GM04504 (cell line): Measurements from ENCODE around the gene ACOT8.
A peak's percentile ranks its signal among the peaks of the same experiment; 100 is the strongest.
"Not testable (repeated sequence)": the region's sequence is repeated elsewhere in the genome, so short reads cannot be mapped to it uniquely, and the experiment has no call there.

Experiments
- DNase-seq: peaks from one replicate; pipeline ENCODE4 v3.0.0-alpha.2; 2012; ENCODE audit warnings: low read depth

ACOT8 gene

DNA sequence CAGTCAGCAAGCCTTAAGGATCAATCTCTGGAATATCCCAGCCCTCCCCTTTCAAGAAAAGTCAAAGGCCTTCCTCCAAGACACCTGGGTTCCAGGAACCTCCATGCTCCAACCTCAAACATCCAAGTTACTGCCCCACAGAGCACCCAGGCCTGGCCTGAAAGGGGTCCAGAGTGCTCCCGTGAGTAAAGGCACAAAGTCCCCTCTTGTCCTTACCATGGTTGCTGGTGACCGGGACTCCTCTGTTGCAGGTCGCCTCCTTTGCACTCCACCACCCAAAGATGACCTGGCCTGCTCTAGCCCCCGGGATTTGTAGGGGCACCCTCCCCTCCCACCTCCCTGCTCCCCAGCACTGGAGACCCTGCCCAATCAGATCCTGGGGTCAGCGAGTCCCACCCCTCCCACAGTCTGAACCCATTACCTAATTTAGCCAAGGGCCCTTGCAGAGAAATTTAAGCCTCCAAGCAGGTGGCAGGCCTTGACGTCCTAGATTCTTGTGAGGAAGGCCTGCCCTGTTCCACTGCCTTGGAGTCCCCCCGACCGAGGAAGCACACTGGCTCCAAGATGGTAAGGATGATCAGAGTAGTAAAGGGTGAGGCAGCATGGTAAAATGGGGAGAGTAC is 30.1 kb downstream of the ACOT8 start, which contains the start of gene TNNC2:
TSS of gene TNNC2 (minus strand) at position 283 of the 623 bp plus-strand sequence. CDS start at position 219, 64 bp downstream.
- no peak for DNase-seq

DNA sequence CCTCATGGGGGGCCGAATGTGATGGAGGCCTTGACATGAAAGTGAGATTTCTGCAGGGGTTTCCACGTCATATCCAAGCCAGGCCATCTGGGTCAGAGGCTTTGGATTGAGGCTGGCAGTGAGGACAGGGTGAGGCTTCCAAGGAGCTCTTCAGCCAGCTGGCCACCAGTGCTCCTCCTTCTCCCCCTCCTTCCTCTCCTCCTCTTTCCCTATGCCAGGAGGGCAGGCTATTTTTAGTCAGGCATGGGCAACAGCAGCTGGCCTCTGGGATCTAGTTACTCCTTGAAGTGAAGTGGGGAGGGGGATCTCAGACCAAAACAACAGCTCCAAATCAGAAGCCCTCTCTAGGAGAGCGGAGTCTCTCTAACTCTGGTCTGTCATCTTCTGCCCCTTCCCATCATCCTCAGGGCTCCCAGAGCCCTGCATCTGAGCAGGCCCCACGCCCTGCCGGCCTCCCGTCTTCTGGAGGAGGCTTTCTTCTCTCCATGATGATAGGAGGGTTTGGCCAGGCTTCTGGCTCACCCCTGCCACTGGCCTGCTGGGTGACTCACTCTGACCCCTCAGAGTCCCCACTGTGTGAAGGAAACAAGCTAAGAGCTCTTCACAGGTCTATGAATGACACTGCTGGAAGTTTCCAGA is 30.7 kb downstream of the ACOT8 start:
- DNase-seq, result no peak

DNA sequence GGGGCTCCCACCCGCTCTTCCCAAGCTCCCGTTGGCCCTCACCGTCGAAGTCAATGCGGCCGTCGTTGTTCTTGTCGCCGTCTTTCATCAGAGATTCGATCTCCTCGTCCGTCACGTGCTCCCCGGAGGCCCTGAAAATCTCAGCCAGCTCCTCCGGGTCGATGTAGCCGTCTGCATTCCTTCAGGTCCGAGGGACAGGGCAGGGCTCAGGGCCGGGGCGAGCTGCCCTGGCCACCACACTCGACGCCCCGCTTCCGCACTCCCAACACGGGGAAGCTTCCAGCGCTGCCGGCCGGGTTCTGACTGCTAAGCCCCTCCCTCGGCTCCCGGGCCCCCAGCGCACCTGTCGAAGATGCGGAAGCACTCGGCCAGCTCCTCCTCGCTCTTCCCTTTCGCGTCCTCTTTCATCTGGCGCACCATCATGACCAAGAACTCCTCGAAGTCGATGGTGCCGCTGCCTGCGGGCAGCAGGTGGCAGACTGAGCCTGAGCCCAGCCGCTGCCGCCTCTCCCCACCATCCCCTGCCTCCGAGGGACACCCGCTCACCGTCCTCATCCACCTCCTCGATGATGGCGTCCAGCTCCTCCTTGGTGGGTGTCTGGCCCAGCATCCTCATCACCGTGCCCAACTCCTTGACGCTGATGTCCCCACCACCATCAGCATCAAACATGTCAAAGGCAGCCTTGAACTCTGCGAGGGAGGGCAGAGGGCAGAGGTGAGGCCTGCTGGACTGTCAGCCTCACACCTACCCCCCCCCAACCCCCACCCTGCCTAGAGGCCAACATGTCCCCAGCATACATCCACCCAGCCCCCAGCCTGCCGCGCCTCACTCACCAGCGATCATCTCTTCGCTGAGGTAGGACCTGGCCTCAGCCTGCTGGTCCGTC is 33.0 kb downstream of the ACOT8 start:
- no peak for DNase-seq

DNA sequence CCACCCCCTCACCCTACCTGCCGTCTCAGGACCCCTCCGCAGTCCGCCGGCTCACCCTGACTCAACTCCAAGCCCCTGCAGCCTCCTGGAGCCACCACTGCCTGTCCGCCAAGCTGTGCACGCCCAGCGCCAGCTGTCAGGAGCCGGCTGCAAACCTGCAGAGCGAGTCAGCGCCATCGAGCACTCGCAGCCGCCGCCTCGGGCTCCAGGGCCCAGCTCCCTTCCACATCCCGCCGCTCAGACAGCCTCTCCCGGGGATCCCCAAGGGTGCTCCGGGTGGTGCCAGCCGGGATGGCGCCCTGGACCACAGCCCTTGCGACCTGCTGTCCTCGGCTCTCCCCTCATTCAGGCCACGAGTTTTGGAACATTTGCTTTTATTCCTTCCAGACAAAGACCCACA is 34.3 kb downstream of the ACOT8 start:
- no peak for DNase-seq

DNA sequence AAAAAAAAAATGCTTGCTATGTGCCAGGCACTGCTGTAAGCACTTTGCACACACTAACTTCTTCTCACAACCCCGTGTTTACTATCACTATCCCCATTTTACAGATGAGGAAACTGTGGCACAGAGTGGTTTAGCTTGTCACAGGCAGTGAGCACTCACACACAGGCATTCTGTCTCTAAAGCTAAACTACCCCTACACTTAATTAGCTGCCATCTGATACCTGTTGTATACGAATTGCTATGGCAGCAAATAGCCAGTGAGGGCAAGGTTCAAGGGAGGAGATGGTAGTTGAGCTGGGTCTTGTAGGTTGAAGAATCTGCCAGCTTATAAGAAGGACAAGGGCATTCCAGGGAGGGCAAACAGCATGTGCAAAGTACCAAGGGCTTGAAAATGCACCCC is 35.2 kb downstream of the ACOT8 start:
- DNase-seq, result no peak

DNA sequence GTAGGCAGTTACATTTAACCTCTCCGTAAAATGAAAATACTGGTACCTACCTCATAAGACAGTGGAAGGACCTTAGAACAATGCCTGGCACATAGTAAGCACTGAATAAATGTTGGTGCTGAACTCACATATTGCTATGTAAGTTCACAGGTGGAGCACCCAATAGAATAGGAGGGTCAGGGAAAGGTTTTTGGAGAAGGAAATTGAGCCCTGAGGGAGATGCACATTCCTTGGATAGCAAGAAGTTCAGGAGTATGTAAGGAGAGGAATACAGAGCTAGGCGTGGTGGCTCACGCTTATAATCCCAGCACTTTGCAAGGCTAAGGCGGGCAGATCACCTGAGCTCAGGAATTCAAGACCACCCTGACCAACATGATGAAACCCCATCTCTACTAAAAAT is 37.7 kb downstream of the ACOT8 start:
- no peak for DNase-seq

DNA sequence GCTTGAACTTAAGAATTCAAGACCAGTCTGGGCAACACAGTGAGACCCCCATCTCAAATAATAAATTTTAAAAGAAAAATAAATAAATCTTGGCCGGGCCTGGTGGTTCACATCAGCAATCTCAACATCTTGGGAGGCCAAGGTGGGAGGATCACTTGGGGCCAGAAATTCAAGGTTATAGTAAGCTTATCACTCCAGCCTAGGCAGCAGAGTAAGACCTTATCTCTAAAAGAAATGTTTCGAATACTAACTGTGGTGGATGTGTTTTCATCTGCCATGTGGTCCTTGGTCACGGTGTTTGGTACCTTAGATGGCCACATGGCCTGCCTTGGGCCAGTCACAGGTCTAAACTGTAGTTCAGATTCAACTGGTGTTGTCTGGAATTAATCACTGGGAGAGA is 39.0 kb downstream of the ACOT8 start:
- no peak for DNase-seq

DNA sequence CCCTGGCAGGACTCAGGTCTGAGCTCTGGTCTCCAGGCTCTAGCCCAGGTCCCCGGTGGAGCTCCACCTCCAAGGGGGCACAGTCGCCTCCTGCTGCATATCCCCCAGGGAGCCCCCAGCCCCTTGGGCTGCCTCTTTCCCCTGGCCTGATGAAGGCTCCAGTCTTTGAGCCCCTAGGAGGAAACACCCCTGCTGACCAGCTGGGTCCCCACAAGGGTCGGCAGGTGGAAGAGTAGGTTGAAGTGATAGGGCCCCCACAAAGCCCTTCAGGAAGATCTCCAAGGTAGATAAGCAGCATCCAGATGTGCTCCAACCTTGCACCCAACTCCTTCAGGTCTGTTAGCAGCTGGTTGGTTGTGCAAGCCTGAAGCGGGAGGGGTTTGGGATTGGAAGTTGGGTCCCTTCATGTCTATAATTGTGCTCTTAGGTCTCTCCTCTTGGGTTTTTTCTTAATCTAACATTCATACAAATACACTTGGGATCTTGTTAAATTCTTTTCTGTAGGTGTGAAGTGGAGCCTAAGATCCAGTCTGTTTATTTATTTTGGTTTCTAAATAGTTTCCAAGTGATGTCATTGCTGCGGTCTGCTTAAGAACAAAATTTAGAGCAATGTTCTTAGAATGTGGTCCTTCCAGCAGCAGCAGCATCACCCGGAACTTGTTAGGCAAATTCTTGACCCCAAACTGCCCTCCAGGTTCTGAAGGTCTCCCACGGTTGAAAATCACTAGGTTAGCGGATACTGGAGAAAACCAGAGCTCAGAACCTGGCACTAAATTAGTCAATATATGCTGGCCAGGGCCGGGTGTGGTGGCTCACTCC is 39.6 kb downstream of the ACOT8 start:
- DNase-seq, result no peak

DNA sequence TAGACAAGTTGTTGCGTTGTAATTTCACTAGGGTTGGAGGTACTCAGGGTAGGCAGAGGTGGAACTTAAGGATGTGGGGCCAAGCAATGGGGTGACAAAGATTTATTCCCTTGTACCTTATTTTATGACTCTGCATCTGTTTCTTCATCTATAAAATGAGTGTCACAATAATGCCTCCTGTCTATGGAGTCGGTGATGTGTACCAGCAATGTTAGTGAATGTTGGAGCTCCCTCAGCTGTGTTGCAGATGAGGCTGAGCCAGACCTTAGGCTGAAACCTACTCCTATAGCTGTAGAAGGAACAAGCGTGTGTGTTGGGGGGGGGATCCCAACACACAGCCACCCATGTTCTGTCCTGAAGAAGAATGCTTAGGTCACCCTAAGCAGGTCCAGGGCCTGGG is 40.2 kb downstream of the ACOT8 start:
- DNase-seq, result no peak

DNA sequence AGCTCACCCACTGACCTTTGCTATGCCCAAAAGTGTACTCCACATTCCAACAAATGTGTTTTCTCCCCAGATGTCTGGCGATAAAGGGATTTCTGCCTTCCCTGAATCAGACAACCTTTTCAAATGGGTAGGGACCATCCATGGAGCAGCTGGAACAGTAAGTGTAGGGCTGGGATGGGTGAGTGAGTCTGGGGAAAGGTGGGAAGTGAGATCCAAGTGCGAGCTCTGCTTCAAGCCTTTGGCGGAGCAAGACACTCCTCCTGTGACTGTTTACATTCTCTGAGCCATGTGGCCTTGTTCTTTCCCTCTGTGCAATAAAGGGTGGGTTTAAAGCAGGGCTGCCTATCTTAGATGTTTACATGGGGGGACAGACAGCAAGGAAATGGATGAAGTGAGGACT is 42.9 kb downstream of the ACOT8 start:
- no peak for DNase-seq

DNA sequence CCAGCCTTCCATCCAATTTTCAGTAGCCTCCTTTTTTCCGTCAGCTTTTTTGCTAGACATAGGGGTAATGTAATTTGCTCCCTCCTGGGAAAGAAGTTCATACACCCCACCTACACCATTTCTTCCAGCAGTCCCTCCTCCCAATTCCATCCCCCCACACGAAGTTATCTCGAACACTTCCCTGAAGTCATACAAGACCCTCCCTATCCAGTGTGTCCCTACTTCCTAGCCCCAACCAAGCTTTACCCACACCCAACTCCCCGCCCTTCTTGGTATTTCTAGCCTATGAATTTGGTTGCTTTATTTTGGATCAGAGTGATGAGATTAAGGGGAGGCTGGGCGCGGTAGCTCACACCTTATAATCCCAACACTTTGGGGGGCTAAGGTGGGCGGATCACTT is 43.7 kb downstream of the ACOT8 start:
- DNase-seq, result no peak

DNA sequence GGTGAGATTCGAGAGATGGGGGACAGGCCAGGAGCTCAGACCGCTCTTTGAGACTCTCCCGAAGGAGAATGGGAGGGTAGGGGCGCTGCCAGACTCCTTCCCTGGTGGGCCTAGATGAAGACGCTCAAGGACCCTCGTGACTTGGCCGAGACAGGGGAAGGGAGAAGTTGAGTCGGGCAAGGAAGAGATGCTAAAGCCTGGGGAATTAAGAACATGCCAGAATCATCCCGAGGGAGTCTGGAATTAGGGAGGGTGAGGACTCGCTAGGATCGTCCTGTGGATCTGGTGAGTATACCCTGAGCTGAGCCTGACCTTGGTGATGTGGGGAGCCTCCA is 44.2 kb downstream of the ACOT8 start:
- no peak for DNase-seq

DNA sequence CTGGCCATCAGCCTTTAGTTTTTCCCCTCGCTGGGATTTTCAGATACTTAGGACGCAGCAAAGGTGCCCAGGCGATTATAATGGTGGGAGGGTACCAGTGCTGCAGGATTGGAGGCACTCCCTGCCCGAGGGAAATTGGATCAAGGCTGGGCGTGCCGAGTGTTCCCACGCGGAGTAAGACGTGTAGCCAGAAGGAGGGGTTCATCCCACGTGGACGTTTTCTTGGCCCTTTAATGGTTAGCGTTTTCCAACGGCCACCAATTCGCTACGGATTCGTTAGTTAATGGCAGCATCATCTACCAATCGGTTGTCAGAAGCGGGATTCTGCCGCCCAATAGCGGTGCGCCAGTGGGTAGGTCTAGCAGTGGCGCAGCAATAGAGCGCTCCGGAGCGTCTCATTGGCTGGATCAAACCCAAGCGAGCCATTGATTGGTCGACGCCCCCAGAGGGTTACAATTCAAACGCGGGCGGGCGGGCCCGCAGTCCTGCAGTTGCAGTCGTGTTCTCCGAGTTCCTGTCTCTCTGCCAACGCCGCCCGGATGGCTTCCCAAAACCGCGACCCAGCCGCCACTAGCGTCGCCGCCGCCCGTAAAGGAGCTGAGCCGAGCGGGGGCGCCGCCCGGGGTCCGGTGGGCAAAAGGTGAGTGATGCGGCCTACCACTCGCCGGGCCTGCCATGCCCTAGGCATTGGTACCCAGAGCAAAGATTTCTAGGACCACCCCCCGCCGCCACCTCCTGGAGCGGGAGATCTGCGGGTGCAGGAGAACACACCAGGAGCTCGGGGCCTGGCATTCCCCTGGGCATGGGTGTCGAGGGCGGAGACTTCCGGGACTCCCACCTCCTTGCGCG is 44.8 kb downstream of the ACOT8 start, which contains the start of gene UBE2C:
TSS of gene UBE2C (plus strand) at position 488 of the 849 bp plus-strand sequence. CDS start at position 540, 52 bp downstream.
- DNase-seq, result peak; percentile 100

DNA sequence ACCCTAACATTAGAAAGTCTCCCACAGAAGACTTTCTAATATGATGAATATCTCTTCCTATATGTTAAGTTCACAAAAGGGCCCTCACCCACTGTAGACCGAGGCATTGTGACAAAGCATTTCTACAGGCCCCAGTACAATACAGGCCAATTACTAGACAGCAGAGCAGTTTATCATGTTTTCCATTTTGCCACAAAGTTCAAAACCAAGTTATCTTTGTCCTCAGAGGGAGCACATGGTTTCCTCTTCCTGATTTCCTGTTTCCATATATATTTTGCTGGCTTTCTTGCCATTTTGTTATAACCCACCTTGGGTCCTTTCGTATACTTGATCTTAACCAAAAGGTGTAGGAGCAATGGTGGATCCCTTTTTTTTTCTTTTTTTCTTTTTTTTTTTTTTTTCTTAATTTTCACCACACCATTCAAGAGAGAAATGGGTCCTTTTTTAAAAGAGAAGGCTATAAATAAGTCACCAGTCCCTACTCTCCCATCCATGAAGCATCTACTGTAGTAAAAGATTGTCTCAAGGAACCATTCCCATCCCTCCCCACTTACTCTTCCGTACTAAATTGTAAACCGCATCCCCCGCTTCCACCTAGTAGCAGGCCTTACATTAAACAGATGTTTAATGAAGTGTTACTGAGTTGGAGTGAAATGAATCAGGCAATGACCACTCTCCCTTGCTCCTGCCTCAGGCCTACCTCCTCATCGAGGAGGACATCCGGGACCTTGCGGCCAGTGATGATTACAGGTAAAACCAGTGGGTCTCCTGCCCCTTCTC is 46.8 kb downstream of the ACOT8 start:
- no peak for DNase-seq

DNA sequence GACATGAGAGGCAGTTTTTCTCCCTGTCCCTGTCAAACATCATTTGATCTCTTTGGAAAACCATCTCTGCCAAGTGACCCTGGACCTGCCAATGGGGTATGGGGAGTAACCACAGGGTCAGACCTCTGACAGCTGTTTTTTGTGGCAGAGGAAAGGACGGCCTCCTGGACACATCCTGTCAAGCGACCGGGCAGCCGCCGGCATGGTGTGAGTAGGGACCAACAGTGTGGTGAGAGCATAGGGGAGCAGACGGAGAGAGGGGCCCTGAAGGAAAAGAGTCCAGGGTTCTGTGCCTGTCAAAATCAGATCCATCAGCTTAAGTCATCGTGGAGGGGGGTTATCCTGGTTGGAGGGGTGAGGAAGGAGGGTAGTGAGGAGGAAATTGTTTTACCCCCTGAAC is 55.3 kb downstream of the ACOT8 start:
- no peak for DNase-seq

DNA sequence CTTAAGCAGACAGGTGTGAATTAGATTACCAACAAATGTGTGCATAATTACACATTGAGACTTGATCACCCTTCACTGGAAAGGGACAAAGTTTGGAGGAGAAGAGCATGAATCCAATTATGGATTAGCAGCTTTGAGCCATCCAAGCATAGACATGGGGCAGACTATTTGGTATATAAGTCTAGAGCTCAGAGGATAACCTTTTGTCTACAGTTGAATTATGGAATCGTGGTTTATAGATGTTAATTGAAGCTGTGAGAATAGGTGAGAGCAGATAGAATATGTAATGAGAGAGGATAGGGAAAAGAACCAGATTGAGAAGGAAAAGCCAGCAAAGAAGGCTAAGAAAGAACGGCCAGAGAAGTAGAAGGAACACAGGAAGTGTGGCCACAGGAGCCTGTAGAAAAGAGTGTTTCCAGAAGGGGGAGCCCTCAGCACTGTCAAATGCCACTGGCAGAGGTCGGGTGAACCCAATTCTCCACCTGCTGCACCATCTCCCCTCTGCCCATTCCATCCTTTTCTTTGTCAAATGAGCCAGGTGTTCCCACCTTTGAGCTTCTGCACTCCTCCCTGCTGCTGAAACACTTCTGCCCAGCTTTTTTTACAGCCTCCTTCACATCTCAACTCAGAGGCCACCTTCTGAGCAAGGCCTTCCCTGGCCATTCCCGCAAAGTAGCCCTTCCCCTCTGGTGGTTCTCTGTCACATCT is 58.1 kb downstream of the ACOT8 start:
- no peak for DNase-seq

DNA sequence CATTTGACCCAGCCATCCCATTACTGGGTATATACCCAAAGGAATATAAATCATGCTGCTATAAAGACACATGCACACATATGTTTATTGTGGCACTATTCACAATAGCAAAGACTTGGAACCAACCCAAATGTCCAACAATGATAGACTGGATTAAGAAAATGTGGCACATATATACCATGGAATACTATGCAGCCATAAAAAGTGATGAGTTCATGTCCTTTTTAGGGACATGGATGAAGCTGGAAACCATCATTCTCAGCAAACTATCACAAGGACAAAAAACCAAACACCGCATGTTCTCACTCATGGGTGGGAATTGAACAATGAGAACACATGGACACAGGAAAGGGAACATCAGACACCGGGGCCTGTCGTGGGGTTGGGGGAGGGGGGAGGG is 59.2 kb downstream of the ACOT8 start:
- not testable (repeated sequence) for DNase-seq

DNA sequence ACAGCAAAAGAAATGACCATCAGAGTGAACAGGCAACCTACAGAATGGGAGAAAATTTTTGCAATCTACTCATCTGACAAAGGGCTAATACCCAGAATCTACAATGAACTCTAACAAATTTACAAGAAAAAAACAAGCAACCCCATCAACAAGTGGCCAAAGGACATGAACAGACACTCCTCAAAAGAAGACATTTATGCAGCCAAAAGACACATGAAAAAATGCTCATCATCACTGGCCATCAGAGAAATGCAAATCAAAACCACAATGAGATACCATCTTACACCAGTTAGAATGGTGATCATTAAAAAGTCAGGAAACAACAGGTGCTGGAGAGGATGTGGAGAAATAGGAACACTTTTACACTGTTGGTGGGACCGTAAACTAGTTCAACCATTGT is 59.7 kb downstream of the ACOT8 start:
- not testable (repeated sequence) for DNase-seq

DNA sequence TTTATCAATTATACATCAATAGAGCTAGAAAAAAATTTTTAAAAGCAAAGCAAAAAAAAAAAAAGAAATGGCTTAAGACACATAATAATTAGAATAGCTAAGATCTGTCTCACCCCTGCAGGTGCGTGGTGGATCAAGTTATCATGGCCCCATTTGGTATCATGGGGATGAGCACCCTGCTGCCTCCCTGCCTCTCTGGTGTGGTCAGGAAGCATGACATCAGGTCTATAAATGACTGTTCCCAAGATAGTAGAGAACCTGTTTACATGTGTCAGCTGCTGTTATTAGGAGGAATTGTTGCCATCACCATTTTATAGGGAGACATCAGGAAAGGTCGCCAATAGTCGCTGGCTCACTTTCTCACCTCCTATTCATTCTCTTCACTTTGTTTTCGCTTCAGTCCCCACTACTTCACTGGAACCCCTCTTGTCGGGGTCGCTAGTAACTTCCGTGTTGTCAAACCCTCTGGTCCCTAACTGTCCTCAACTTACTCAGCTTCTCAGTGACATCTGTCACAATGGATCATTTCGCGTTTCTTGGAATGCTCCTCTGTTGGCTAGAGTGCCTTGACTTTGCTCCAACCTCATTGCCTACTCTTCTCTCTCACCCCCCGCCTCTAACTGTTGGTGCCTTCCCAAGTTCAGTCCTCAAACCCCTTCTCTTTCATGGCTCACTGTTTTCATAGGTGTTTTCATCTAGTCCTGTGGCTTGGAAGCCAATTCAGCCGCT is 60.7 kb downstream of the ACOT8 start:
- DNase-seq, result no peak
